ENCODE results near the gene RB1. TPM values are rescaled to one million over a fixed set of nuclear protein-coding genes. Genes with fewer than 3 reads are reported as not detected.

The RB1 gene
- total RNA-seq, 2 donors from 2014 or later: 26.5 to 48.1 TPM

DNA sequence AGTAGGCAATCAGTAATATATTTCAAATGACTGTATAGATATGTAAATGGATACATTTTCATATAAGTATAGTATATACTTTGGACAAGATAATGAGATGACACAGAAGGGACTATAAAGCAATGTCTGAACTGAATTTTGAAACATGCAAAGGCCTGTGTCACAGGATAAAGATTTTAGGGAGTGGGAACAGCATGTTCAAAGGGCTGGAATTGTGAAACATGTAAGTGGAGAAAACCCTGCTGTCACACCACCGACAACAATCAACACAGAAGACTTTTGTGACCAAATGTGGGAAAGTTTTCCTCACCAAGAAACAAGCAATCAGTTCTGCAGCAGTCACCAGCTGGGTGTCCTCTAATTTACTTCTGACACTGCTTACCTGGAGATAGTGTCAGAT is 66.4 kb downstream of the RB1 start:
- Histone ChIP-seq H3K27ac (no peak overlapping the region), H3K36me3 (peaks cover 8% of the 10 kb centered on the region), H3K9me3 (no peaks in the 10 kb centered on the region), H3K4me1 (ENCODE audit: control insufficient read depth in 1 of 2, low read depth in 2 of 2) (no peaks in the 10 kb centered on the region), H3K4me3 (no peak overlapping the region), H3K27me3 (replicated peaks; ENCODE audit: insufficient read depth) (no peaks in the 10 kb centered on the region)
- DNase-seq (ENCODE audit: low spot score): no peak
- ATAC-seq (ENCODE audit: insufficient number of reproducible peaks, low FRiP score, low read depth): no peak
- TF ChIP-seq, protein P1, sequence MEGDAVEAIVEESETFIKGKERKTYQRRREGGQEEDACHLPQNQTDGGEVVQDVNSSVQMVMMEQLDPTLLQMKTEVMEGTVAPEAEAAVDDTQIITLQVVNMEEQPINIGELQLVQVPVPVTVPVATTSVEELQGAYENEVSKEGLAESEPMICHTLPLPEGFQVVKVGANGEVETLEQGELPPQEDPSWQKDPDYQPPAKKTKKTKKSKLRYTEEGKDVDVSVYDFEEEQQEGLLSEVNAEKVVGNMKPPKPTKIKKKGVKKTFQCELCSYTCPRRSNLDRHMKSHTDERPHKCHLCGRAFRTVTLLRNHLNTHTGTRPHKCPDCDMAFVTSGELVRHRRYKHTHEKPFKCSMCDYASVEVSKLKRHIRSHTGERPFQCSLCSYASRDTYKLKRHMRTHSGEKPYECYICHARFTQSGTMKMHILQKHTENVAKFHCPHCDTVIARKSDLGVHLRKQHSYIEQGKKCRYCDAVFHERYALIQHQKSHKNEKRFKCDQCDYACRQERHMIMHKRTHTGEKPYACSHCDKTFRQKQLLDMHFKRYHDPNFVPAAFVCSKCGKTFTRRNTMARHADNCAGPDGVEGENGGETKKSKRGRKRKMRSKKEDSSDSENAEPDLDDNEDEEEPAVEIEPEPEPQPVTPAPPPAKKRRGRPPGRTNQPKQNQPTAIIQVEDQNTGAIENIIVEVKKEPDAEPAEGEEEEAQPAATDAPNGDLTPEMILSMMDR (IDR thresholded peaks at IDR 0.05): no peak

DNA sequence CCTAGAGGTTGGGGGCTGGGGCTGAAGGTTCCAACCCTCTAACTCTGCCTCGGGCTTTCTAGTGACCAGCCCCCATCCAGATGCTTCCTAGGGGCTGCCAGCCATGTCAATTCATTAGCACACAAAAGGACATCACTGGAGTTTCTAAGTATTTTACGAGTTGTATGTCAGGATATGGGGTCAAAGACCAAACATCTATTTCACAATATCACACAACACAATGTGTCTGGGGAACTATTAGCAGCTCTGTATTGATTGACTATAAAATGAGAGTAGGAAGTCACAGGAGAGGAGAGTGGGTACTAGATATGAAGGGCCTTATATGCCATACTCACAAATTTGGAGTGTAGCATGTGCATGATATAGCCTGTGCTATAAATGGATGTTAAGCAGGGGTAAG is 67.3 kb downstream of the RB1 start:
- TF ChIP-seq, protein P1 (IDR thresholded peaks at IDR 0.05): no peak
- no peaks in the 10 kb centered on the region for H3K27me3 ChIP-seq (replicated peaks; ENCODE audit: insufficient read depth)
- ATAC-seq (ENCODE audit: insufficient number of reproducible peaks, low FRiP score, low read depth) (no peak), DNase-seq (ENCODE audit: low spot score) (no peak)
- H3K4me3 ChIP-seq: no peak overlapping the region
- no peaks in the 10 kb centered on the region for H3K9me3 ChIP-seq
- H3K36me3 ChIP-seq: peaks cover 8% of the 10 kb centered on the region
- no peak overlapping the region for H3K27ac ChIP-seq
- no peaks in the 10 kb centered on the region for H3K4me1 ChIP-seq (ENCODE audit: control insufficient read depth in 1 of 2, low read depth in 2 of 2)

DNA sequence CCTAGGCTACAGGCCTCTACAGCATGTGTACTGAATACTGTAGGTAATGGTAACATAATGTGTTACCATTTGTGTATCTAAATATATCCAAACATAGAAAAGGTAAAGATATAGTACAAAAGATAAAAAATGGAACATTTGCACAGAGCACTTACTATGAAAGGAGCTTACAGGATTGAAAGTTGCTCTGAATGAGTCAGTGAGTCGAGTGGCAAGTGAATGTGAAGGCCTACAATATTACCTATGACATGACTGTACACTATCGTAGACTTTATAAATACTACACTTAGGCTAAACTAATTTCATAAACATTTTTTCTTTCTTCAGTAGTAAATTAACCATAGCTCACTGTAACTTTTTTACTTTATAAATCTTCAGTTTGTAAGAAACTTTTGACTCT is 74.3 kb downstream of the RB1 start:
- H3K4me1 ChIP-seq (ENCODE audit: control insufficient read depth in 1 of 2, low read depth in 2 of 2): no peaks in the 10 kb centered on the region
- H3K27me3 ChIP-seq (replicated peaks; ENCODE audit: insufficient read depth): no peaks in the 10 kb centered on the region
- H3K9me3 ChIP-seq: no peaks in the 10 kb centered on the region
- TF ChIP-seq, protein P1 (IDR thresholded peaks at IDR 0.05): no peak
- H3K36me3 ChIP-seq: peaks cover 9% of the 10 kb centered on the region
- H3K4me3 ChIP-seq: no peak overlapping the region
- no peak overlapping the region for H3K27ac ChIP-seq
- DNase-seq (ENCODE audit: low spot score) (no peak), ATAC-seq (ENCODE audit: insufficient number of reproducible peaks, low FRiP score, low read depth) (no peak)

DNA sequence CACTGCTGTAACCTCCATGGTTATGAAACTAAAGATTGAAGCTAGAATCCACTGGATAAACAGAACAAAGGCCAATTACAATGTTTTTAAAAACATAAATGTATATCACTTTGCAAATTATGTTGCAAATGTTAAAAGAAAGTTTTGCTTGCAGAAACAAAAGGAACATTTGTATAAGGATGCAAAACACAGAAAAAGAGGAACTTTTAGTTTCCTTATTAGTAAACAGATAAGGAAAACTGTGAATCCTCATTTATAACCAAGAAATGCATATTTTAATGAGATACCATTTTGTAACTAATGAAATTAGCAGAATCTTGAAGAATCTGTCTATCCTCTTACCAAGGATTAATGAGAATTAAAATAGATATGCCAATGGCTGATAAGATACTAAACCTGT is 77.0 kb downstream of the RB1 start:
- DNase-seq (ENCODE audit: low spot score) (no peak), ATAC-seq (ENCODE audit: insufficient number of reproducible peaks, low FRiP score, low read depth) (no peak)
- TF ChIP-seq, protein P1 (IDR thresholded peaks at IDR 0.05): no peak
- H3K27ac ChIP-seq: no peak overlapping the region
- H3K4me1 ChIP-seq (ENCODE audit: control insufficient read depth in 1 of 2, low read depth in 2 of 2): no peaks in the 10 kb centered on the region
- H3K36me3 ChIP-seq: peaks cover 6% of the 10 kb centered on the region
- H3K4me3 ChIP-seq: no peak overlapping the region
- H3K9me3 ChIP-seq: no peaks in the 10 kb centered on the region
- no peaks in the 10 kb centered on the region for H3K27me3 ChIP-seq (replicated peaks; ENCODE audit: insufficient read depth)

DNA sequence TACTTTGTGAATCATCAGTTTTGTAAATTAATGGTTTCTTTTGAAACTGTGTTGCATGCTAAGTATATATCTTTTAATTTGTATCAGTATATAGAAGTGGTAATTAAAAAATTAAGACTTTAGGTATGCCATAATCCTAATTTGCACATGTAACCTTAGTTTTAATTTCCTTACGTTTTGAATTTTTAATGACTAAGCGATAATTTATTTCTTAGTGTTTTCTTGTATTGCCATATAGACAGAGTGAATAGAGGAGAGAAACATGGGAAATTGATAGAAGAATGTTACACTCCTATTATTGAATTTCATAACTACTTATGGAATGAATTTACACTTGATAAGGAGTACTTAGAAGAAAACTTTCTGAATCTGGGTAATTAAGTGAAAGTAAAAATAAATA is 79.8 kb downstream of the RB1 start:
- DNase-seq (ENCODE audit: low spot score): no peak

More for the DNA sequence above, 79.8 kb downstream of the RB1 start:
- Histone ChIP-seq H3K36me3 (peaks cover 3% of the 10 kb centered on the region), H3K4me1 (ENCODE audit: control insufficient read depth in 1 of 2, low read depth in 2 of 2) (no peaks in the 10 kb centered on the region), H3K27me3 (replicated peaks; ENCODE audit: insufficient read depth) (no peaks in the 10 kb centered on the region), H3K9me3 (no peaks in the 10 kb centered on the region), H3K27ac (no peak overlapping the region), H3K4me3 (no peak overlapping the region)
- TF ChIP-seq, protein P1 (IDR thresholded peaks at IDR 0.05): no peak
- ATAC-seq (ENCODE audit: insufficient number of reproducible peaks, low FRiP score, low read depth): no peak
